ENCODE data around the gene PARP3. TPM values are rescaled to one million over a fixed set of nuclear protein-coding genes. Genes with fewer than 3 reads are reported as not detected.

Gene PARP3
- total and polyA plus RNA-seq, 9 of the 15 experiments (the other 6 are each of a cell fraction or from before 2014, with no cell fraction given): 0.46 to 6.6 (median 4.5) TPM

DNA sequence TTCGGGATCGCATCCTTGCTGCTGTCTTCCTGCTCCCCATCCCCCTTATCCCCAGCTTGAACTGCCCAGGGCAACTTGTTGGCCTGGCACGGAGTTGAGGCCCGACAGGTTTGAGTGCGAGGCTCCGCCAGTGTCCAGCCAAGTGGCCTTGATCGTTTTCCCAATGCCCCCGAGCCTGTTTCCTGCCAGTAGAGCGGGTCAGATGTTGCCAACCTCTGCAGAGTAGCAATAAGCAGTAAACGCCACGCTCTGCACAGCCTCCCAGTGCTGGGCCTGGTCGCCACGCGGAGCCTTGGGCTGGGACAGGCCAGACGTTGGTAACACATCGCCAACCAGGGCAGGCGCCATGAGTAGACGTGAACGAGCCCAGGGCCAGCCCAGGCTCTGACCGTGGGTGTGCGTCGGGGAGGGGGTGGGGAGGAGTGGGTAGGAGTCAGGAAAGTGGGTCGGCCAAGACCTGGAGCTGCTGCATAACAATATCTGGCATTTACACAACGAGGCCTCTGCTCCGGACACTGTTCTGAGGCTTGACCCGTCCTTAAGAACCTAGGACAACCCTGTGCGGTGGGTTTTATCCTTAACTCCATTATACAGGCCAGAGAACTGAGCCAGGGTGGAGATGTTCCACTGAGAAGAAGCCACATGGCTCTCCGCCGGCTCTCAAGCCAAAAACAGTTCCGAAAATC lies 32.3 kb downstream of the PARP3 start (continued):
- TF ChIP-seq, protein P1, sequence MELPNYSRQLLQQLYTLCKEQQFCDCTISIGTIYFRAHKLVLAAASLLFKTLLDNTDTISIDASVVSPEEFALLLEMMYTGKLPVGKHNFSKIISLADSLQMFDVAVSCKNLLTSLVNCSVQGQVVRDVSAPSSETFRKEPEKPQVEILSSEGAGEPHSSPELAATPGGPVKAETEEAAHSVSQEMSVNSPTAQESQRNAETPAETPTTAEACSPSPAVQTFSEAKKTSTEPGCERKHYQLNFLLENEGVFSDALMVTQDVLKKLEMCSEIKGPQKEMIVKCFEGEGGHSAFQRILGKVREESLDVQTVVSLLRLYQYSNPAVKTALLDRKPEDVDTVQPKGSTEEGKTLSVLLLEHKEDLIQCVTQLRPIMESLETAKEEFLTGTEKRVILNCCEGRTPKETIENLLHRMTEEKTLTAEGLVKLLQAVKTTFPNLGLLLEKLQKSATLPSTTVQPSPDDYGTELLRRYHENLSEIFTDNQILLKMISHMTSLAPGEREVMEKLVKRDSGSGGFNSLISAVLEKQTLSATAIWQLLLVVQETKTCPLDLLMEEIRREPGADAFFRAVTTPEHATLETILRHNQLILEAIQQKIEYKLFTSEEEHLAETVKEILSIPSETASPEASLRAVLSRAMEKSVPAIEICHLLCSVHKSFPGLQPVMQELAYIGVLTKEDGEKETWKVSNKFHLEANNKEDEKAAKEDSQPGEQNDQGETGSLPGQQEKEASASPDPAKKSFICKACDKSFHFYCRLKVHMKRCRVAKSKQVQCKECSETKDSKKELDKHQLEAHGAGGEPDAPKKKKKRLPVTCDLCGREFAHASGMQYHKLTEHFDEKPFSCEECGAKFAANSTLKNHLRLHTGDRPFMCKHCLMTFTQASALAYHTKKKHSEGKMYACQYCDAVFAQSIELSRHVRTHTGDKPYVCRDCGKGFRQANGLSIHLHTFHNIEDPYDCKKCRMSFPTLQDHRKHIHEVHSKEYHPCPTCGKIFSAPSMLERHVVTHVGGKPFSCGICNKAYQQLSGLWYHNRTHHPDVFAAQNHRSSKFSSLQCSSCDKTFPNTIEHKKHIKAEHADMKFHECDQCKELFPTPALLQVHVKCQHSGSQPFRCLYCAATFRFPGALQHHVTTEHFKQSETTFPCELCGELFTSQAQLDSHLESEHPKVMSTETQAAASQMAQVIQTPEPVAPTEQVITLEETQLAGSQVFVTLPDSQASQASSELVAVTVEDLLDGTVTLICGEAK (IDR thresholded peaks at IDR 0.05): peak; percentile 49; the same call in 1 of the 2 replicates
- TF ChIP-seq, protein P1 (CRISPR knock-in tag; IDR thresholded peaks at IDR 0.05): no peak
- TF ChIP-seq, protein P2, sequence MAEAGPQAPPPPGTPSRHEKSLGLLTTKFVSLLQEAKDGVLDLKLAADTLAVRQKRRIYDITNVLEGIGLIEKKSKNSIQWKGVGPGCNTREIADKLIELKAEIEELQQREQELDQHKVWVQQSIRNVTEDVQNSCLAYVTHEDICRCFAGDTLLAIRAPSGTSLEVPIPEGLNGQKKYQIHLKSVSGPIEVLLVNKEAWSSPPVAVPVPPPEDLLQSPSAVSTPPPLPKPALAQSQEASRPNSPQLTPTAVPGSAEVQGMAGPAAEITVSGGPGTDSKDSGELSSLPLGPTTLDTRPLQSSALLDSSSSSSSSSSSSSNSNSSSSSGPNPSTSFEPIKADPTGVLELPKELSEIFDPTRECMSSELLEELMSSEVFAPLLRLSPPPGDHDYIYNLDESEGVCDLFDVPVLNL (CRISPR knock-in tag; IDR thresholded peaks at IDR 0.05; ENCODE audit: low read depth): no peak
- TF ChIP-seq EGR1 (conservative IDR thresholded peaks at IDR 0.05) (peak; percentile 32; the same call in 1 of the 2 replicates), ZNF133 (CRISPR knock-in tag; IDR thresholded peaks at IDR 0.05) (no peak), BACH1 (tag; IDR thresholded peaks at IDR 0.05) (no peak), RBM14 (IDR thresholded peaks at IDR 0.05; ENCODE audit: borderline replicate concordance, insufficient read depth, low read depth, low read length) (no peak)
- TF ChIP-seq, protein P3, sequence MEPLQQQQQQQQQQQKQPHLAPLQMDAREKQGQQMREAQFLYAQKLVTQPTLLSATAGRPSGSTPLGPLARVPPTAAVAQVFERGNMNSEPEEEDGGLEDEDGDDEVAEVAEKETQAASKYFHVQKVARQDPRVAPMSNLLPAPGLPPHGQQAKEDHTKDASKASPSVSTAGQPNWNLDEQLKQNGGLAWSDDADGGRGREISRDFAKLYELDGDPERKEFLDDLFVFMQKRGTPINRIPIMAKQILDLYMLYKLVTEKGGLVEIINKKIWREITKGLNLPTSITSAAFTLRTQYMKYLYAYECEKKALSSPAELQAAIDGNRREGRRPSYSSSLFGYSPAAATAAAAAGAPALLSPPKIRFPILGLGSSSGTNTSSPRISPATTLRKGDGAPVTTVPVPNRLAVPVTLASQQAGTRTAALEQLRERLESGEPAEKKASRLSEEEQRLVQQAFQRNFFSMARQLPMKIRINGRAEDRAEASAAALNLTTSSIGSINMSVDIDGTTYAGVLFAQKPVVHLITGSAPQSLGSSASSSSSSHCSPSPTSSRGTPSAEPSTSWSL (CRISPR knock-in tag; IDR thresholded peaks at IDR 0.05; ENCODE audit: borderline replicate concordance): no peak
- TF ChIP-seq, protein P4, sequence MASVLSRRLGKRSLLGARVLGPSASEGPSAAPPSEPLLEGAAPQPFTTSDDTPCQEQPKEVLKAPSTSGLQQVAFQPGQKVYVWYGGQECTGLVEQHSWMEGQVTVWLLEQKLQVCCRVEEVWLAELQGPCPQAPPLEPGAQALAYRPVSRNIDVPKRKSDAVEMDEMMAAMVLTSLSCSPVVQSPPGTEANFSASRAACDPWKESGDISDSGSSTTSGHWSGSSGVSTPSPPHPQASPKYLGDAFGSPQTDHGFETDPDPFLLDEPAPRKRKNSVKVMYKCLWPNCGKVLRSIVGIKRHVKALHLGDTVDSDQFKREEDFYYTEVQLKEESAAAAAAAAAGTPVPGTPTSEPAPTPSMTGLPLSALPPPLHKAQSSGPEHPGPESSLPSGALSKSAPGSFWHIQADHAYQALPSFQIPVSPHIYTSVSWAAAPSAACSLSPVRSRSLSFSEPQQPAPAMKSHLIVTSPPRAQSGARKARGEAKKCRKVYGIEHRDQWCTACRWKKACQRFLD (CRISPR knock-in tag; IDR thresholded peaks at IDR 0.05): no peak
- TF ChIP-seq, protein P5, sequence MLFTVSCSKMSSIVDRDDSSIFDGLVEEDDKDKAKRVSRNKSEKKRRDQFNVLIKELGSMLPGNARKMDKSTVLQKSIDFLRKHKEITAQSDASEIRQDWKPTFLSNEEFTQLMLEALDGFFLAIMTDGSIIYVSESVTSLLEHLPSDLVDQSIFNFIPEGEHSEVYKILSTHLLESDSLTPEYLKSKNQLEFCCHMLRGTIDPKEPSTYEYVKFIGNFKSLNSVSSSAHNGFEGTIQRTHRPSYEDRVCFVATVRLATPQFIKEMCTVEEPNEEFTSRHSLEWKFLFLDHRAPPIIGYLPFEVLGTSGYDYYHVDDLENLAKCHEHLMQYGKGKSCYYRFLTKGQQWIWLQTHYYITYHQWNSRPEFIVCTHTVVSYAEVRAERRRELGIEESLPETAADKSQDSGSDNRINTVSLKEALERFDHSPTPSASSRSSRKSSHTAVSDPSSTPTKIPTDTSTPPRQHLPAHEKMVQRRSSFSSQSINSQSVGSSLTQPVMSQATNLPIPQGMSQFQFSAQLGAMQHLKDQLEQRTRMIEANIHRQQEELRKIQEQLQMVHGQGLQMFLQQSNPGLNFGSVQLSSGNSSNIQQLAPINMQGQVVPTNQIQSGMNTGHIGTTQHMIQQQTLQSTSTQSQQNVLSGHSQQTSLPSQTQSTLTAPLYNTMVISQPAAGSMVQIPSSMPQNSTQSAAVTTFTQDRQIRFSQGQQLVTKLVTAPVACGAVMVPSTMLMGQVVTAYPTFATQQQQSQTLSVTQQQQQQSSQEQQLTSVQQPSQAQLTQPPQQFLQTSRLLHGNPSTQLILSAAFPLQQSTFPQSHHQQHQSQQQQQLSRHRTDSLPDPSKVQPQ (CRISPR knock-in tag; IDR thresholded peaks at IDR 0.05; ENCODE audit: borderline replicate concordance): no peak
